ENCODE measurements around the gene NEK9.

Gene NEK9

DNA sequence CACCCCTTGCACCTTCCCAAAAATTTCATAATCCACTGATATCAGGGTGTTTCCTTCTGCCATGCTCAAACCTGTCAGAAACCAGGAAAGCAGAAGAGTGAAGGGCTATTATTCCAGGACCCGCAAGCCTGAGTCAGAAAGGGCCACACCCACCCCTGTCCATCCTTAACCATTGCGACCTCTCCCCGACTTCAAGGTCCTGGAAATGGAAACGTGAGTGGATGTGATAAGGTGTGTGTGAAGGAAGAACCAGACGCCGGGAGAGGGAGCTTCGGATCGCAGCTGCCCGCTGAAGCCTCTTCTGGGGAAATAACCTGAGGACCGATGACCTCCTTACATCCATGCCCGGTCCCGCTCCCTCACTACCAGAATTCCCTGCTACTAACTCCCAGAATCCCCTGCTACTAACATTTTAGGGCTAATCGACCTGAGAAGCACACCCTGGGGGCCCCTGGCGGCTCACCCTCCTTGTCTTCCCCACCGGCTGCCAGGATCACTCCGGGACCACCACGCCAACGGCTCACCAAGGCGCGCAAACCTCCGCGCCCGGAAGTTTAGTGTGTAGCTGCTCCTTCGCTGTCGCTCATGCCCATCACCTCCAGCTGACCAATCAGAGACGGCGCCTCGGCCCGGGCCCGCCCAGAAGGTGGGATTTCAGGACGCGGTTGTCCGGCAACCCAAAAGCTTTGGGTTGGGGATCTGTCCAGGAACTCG is 63.2 kb downstream of the NEK9 start, which contains the start of gene ACYP1:
Gene ACYP1, minus strand, starts transcription at position 534 of the 714 bp plus-strand sequence. Its CDS starts 471 bp downstream, at position 63.
- H3K27me3 ChIP-seq (ENCODE audit: insufficient read depth, low read length, poor library complexity) = no peaks in the 10 kb centered on the region
- WGBS (ENCODE audit: extremely low coverage, insufficient coverage, low lambda C conversion rate) = no CpG with 5 or more reads among the region's 34 CpGs

GRCh38 chr14:75063013-75063412 is 63.8 kb downstream of the NEK9 start:
- Histone ChIP-seq H3K4ac (ENCODE audit: low read depth, low read length) (no peak overlapping the region), H2BK120ac (ENCODE audit: low read depth, low read length) (no peak overlapping the region), H4K5ac (ENCODE audit: low read length) (no peak overlapping the region), H3K79me2 (ENCODE audit: control insufficient read depth, insufficient read depth, low read length) (no peaks in the 10 kb centered on the region), H2BK15ac (replicated peaks; ENCODE audit: low read depth) (no peak overlapping the region), H3K27ac (ENCODE audit: low read depth, low read length) (no peak overlapping the region), H3K18ac (ENCODE audit: low read length) (no peak overlapping the region), H3K9ac (ENCODE audit: low read length) (peak overlapping the region; percentile 74), H3K27me3 (ENCODE audit: insufficient read depth, low read length, poor library complexity) (no peaks in the 10 kb centered on the region), H3K4me2 (ENCODE audit: low read length) (peak overlapping the region; percentile 95), H4K8ac (ENCODE audit: low read depth, low read length) (no peak overlapping the region), H3K4me3 (ENCODE audit: low read length) (peak overlapping the region; percentile 90), H2AK5ac (ENCODE audit: low read length) (no peak overlapping the region), H3K79me1 (ENCODE audit: low read length) (peaks cover 3% of the 10 kb centered on the region), H3K56ac (ENCODE audit: low read length) (peak overlapping the region; percentile 94), H2BK5ac (ENCODE audit: low read length) (no peak overlapping the region), H3K23ac (ENCODE audit: low read length) (no peak overlapping the region), H3K4me1 (ENCODE audit: control insufficient read depth, low read depth, low read length) (peaks cover 2% of the 10 kb centered on the region), H3K36me3 (ENCODE audit: control insufficient read depth, insufficient read depth, low read length) (no peaks in the 10 kb centered on the region)
- no peak for DNase-seq
- no CpG with 5 or more reads among the region's 5 CpGs for WGBS (ENCODE audit: extremely low coverage, insufficient coverage, low lambda C conversion rate)

More for the DNA sequence above, 63.2 kb downstream of the NEK9 start, which contains the start of gene ACYP1:
- Histone ChIP-seq H2BK15ac (replicated peaks; ENCODE audit: low read depth) (no peak within 1 kb of the TSS), H3K4ac (ENCODE audit: low read depth, low read length) (no peak within 1 kb of the TSS), H2BK120ac (ENCODE audit: low read depth, low read length) (no peak within 1 kb of the TSS), H3K18ac (ENCODE audit: low read length) (no peak within 1 kb of the TSS), H3K27ac (ENCODE audit: low read depth, low read length) (no peak within 1 kb of the TSS), H2BK5ac (ENCODE audit: low read length) (no peak within 1 kb of the TSS), H4K5ac (ENCODE audit: low read length) (no peak within 1 kb of the TSS), H3K79me2 (ENCODE audit: control insufficient read depth, insufficient read depth, low read length) (no peaks in the 10 kb centered on the region), H3K23ac (ENCODE audit: low read length) (peak within 1 kb of the TSS; percentile 17), H3K4me1 (ENCODE audit: control insufficient read depth, low read depth, low read length) (peaks cover 2% of the 10 kb centered on the region), H3K9ac (ENCODE audit: low read length) (peak within 1 kb of the TSS; percentile 74), H3K4me3 (ENCODE audit: low read length) (peak within 1 kb of the TSS; percentile 90), H3K4me2 (ENCODE audit: low read length) (peak within 1 kb of the TSS; percentile 95), H3K56ac (ENCODE audit: low read length) (peak within 1 kb of the TSS; percentile 94), H3K79me1 (ENCODE audit: low read length) (peaks cover 5% of the 10 kb centered on the region), H4K8ac (ENCODE audit: low read depth, low read length) (no peak within 1 kb of the TSS), H3K36me3 (ENCODE audit: control insufficient read depth, insufficient read depth, low read length) (no peaks in the 10 kb centered on the region), H2AK5ac (ENCODE audit: low read length) (peak within 1 kb of the TSS; percentile 41)
- peak; percentile 93 for DNase-seq

DNA sequence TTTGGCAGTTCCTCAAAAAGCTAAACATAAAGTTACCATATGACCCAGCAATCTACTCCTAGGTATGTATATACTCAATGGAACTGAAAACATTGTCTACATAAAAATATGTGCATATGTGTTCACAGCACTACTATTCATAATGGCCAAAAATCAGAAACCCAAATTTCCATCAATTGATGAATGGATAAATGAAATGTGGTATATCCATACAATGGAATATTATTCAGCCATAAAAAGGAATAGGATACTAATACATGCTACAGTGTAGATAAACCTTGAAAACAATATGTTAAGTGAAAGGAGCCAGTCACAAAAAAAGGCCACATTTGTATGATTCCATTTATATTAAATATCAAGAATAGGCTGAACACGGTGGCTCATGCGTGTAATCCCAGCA is 66.4 kb downstream of the NEK9 start:
- H4K8ac ChIP-seq (ENCODE audit: low read depth, low read length) = no peak overlapping the region
- H3K79me2 ChIP-seq (ENCODE audit: control insufficient read depth, insufficient read depth, low read length) = no peaks in the 10 kb centered on the region
- no peaks in the 10 kb centered on the region for H3K36me3 ChIP-seq (ENCODE audit: control insufficient read depth, insufficient read depth, low read length)
- no peaks in the 10 kb centered on the region for H3K27me3 ChIP-seq (ENCODE audit: insufficient read depth, low read length, poor library complexity)
- DNase-seq = no peak
- no CpG with 5 or more reads among the region's 2 CpGs for WGBS (ENCODE audit: extremely low coverage, insufficient coverage, low lambda C conversion rate)
- H3K4me1 ChIP-seq (ENCODE audit: control insufficient read depth, low read depth, low read length) = peaks cover 2% of the 10 kb centered on the region
- no peak overlapping the region for H4K5ac ChIP-seq (ENCODE audit: low read length)
- no peak overlapping the region for H3K27ac ChIP-seq (ENCODE audit: low read depth, low read length)
- no peak overlapping the region for H3K4me3 ChIP-seq (ENCODE audit: low read length)
- no peak overlapping the region for H3K56ac ChIP-seq (ENCODE audit: low read length)
- no peak overlapping the region for H2BK5ac ChIP-seq (ENCODE audit: low read length)
- H2BK15ac ChIP-seq (replicated peaks; ENCODE audit: low read depth) = no peak overlapping the region
- no peak overlapping the region for H3K4me2 ChIP-seq (ENCODE audit: low read length)
- H3K9ac ChIP-seq (ENCODE audit: low read length) = no peak overlapping the region
- H3K4ac ChIP-seq (ENCODE audit: low read depth, low read length) = no peak overlapping the region
- H2AK5ac ChIP-seq (ENCODE audit: low read length) = no peak overlapping the region
- H3K79me1 ChIP-seq (ENCODE audit: low read length) = peaks cover 3% of the 10 kb centered on the region
- H3K23ac ChIP-seq (ENCODE audit: low read length) = no peak overlapping the region
- no peak overlapping the region for H3K18ac ChIP-seq (ENCODE audit: low read length)
- H2BK120ac ChIP-seq (ENCODE audit: low read depth, low read length) = no peak overlapping the region

GRCh38 chr14:75059642-75060041 is 67.2 kb downstream of the NEK9 start:
- H2BK120ac ChIP-seq (ENCODE audit: low read depth, low read length) = no peak overlapping the region
- H3K4ac ChIP-seq (ENCODE audit: low read depth, low read length) = no peak overlapping the region
- no peak overlapping the region for H3K56ac ChIP-seq (ENCODE audit: low read length)
- no CpG with 5 or more reads among the region's 2 CpGs for WGBS (ENCODE audit: extremely low coverage, insufficient coverage, low lambda C conversion rate)
- peaks cover 2% of the 10 kb centered on the region for H3K4me1 ChIP-seq (ENCODE audit: control insufficient read depth, low read depth, low read length)
- H2AK5ac ChIP-seq (ENCODE audit: low read length) = no peak overlapping the region
- no peak overlapping the region for H3K23ac ChIP-seq (ENCODE audit: low read length)
- no peak overlapping the region for H4K5ac ChIP-seq (ENCODE audit: low read length)
- no peaks in the 10 kb centered on the region for H3K36me3 ChIP-seq (ENCODE audit: control insufficient read depth, insufficient read depth, low read length)
- H4K8ac ChIP-seq (ENCODE audit: low read depth, low read length) = no peak overlapping the region
- H3K4me3 ChIP-seq (ENCODE audit: low read length) = no peak overlapping the region
- H3K9ac ChIP-seq (ENCODE audit: low read length) = no peak overlapping the region
- H3K27me3 ChIP-seq (ENCODE audit: insufficient read depth, low read length, poor library complexity) = no peaks in the 10 kb centered on the region
- peaks cover 3% of the 10 kb centered on the region for H3K79me1 ChIP-seq (ENCODE audit: low read length)
- no peaks in the 10 kb centered on the region for H3K79me2 ChIP-seq (ENCODE audit: control insufficient read depth, insufficient read depth, low read length)
- H3K27ac ChIP-seq (ENCODE audit: low read depth, low read length) = no peak overlapping the region
- H3K4me2 ChIP-seq (ENCODE audit: low read length) = no peak overlapping the region
- no peak overlapping the region for H2BK15ac ChIP-seq (replicated peaks; ENCODE audit: low read depth)
- no peak overlapping the region for H3K18ac ChIP-seq (ENCODE audit: low read length)
- H2BK5ac ChIP-seq (ENCODE audit: low read length) = no peak overlapping the region
- no peak for DNase-seq

DNA sequence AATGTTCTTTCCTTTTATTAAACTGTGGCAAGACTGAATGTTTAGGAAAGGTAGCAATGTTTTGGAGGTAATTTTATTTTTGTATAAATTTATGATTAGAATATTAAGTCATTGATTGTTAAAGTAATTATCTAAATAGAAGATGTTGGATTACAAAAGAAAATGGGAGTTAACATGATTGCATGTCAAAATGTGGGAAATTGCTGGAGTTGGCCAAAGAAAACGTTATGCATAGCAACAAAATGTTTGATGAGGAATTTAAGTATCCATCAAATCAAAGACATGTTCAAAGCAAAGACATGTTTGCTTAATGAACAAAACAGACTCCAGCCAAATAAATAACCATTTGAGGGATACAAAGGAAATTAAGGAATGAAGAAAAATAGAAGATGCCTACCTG is 72.4 kb downstream of the NEK9 start:
- Histone ChIP-seq H2BK120ac (ENCODE audit: low read depth, low read length) (no peak overlapping the region), H3K4me3 (ENCODE audit: low read length) (no peak overlapping the region), H3K79me1 (ENCODE audit: low read length) (no peaks in the 10 kb centered on the region), H3K79me2 (ENCODE audit: control insufficient read depth, insufficient read depth, low read length) (no peaks in the 10 kb centered on the region), H2BK5ac (ENCODE audit: low read length) (no peak overlapping the region), H3K36me3 (ENCODE audit: control insufficient read depth, insufficient read depth, low read length) (no peaks in the 10 kb centered on the region), H3K18ac (ENCODE audit: low read length) (no peak overlapping the region), H4K5ac (ENCODE audit: low read length) (no peak overlapping the region), H3K4ac (ENCODE audit: low read depth, low read length) (no peak overlapping the region), H3K23ac (ENCODE audit: low read length) (no peak overlapping the region), H3K4me1 (ENCODE audit: control insufficient read depth, low read depth, low read length) (no peaks in the 10 kb centered on the region), H3K9ac (ENCODE audit: low read length) (no peak overlapping the region), H3K4me2 (ENCODE audit: low read length) (no peak overlapping the region), H2BK15ac (replicated peaks; ENCODE audit: low read depth) (no peak overlapping the region), H3K27me3 (ENCODE audit: insufficient read depth, low read length, poor library complexity) (no peaks in the 10 kb centered on the region), H3K56ac (ENCODE audit: low read length) (no peak overlapping the region), H3K27ac (ENCODE audit: low read depth, low read length) (no peak overlapping the region), H2AK5ac (ENCODE audit: low read length) (no peak overlapping the region), H4K8ac (ENCODE audit: low read depth, low read length) (no peak overlapping the region)
- no CpG with 5 or more reads among the region's 1 CpG for WGBS (ENCODE audit: extremely low coverage, insufficient coverage, low lambda C conversion rate)
- no peak for DNase-seq
